ENCODE results near the gene PLA2G6.

DNA sequence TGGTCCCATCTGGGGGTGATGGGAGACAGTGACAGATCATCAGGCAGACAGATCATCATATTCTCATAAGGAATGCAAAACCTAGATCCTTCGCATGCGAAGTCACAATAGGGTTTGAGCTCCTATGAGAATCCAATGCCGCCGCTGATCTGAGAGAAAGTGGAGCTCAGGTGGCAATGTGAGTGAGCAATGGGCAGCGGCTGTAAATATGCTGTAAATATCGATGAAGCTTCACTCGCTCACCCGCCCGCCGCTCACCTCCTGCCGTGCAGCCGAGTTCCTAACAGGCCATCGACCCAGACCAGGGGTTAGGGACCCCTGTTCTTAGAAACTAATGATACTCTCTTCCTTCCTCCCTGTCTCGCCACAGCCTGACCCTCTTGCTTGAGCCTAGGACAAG lies 9.4 kb upstream of the PLA2G6 start:
- TF ChIP-seq EZH2 (IDR thresholded peaks at IDR 0.05; ENCODE audit: low read length, unreplicated experiment) = no peak
- TF ChIP-seq CTCF (conservative IDR thresholded peaks at IDR 0.05; ENCODE audit: low read depth, low read length) = no peak
- no peak for TF ChIP-seq EZH2phosphoT487 (IDR thresholded peaks at IDR 0.05; ENCODE audit: borderline replicate concordance, low read length)

Measured in PC-3 (cell line).